COLO668 (cell line): ENCODE results near the gene BICDL1.
A peak's percentile ranks its signal among the peaks of the same experiment; 100 is the strongest.
"Not testable (repeated sequence)": the region's sequence is repeated elsewhere in the genome, so short reads cannot be mapped to it uniquely, and the experiment has no call there.

ENCODE experiments used
- DNase-seq: peaks from one replicate; lab custom pipeline; 2025; ENCODE audit not compliant: unreplicated experiment; lab: John Stamatoyannopoulos, UW

BICDL1 gene, protein sequence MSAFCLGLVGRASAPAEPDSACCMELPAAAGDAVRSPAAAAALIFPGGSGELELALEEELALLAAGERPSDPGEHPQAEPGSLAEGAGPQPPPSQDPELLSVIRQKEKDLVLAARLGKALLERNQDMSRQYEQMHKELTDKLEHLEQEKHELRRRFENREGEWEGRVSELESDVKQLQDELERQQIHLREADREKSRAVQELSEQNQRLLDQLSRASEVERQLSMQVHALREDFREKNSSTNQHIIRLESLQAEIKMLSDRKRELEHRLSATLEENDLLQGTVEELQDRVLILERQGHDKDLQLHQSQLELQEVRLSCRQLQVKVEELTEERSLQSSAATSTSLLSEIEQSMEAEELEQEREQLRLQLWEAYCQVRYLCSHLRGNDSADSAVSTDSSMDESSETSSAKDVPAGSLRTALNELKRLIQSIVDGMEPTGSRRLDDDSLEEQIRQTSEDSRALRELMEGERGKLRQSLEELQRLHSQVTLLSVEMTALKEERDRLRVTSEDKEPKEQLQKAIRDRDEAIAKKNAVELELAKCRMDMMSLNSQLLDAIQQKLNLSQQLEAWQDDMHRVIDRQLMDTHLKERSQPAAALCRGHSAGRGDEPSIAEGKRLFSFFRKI

DNA sequence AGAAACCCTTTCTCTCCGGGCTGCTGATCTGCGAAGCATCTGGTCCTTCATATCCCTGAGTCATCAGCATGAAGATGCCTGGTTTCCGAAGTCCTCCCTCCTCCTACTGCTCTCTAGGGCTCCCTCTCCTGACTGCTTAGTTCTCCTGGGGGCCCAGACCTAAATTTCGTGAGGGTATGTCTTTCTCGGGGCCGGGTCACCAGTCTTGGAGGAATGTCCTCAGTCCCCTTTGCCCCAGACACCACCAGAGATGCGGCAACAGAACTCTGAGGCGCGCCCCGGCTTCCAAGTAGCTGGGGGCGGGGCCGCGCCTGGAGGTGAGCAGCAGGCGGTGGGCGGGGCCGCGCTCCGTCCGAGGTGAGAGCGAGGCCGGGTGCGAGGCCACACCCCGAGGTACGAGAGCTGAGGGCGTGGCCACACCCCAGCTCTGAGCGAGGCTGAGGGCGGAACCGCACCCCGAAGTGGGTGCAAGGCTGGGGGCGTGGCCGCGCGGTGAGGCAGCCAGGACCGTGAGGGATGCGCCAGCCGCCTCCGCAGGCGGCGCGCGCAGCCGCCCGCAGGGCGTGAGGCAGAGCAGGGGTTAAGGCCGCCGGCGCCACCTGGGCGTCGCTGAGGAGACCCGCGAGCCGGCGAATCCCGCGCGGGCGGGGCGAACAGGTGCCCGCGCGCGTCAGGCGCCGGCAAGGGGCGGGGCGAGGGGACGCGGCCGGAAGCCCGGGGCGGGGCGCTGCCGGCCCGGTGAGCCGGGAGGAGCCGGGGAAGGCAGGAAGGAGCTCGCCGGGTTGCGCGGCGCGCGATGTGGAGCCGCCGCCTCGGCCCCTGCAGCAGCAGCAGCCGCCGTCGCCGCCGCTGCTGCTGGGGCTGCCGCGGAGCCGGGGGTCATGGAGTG, at the start of gene BICDL1:
BICDL1 (plus strand) TSS at position 765 of the 889 bp plus-strand sequence. CDS start 633 bp downstream, outside the sequence.
- peak; percentile 100 for DNase-seq

DNA sequence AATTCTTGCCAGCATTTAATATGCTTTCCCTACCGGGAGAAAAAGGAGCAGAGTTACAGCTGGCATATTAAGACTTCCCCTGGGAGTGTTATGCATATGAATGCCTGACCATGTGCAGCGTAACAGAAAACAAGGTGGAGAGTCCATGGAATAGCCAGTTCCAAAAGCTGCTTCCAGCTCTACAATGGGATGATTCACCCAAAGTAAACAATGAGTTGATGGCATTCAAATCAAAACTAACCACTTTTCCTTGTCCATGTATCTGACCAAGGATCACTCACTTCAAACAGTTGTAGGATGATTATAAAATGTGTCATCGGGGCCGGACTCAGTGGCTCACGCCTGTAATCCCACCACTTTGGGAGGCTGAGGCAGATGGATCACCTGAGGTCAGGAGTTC, 48.1 kb upstream of the BICDL1 start:
- peak; percentile 37 for DNase-seq

DNA sequence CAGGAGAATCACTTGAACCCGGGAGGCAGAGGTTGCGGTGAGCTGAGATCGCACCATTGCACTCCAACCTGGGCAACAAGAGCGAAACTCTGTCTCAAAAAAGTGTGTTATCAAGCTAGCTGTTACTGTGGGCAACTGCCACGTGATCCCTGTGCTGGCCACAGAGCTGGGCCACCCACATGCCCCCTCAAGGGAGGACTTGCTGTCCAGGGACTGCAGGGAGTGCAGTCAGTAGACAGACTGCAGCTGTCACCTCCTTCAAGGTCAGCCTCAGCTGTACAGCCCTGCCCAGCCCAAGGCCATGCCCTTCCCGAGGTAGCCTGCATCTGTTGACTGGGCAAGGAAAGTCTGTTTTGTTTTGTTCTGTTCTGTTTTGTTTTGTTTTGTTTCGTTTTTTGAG, 46.6 kb upstream of the BICDL1 start:
- DNase-seq: no peak

DNA sequence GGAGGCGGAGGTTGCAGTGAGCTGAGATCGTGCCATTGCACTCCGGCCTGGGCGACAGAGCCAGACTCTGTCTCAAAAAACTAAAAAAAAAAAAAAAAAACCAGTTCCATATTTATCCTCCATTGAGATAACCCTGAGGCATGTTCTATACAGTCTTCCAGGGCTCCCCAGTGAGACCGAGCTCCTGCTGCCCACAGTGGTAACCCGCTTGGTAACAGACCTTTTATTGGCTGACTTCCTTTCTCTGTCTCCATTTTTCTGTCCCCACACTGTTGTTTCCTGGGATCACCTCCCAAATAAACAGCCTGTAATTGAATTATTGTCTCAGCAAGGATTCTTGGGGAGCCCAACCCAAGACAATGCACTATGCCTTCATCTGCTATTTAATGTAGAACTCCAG, 42.8 kb upstream of the BICDL1 start:
- DNase-seq: no peak

DNA sequence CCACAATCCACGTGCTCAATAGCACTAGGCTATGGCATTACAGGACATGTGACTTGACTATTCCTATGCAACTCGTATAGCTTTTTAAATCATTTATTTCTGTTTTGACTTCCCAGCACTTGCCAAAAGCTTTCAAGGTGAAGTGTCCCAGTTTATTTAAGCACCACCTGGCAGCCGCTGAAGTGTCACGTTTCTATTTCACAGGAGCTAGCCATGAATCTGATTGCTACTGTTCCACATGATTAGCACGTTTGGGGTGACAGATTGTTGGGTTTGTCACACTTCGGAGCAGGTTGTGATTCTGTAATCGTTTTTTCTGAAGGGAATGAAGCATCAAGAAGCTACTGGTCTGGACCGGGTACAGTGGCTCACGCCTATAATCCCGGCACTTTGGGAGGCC, 39.9 kb upstream of the BICDL1 start:
- peak; percentile 39 for DNase-seq

DNA sequence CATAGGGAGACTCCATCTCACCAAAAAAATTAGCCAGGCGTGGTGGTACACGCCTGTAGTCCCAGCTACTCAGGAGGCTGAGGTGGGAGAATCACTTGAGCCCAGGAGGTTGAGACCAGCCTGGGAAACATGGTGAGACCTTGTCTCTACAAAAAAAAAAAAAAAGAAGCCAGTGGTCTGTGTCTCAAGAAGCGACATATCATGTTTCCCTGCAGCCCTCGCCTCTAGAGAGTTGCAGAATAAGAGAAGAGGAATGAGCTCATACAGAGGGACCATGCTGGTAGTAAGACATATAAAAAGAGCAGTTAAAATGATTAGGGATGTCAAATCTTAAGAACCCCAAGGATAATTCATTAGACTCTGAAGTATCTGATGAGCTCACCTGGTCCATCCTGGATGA, 39.4 kb upstream of the BICDL1 start:
- no peak for DNase-seq

DNA sequence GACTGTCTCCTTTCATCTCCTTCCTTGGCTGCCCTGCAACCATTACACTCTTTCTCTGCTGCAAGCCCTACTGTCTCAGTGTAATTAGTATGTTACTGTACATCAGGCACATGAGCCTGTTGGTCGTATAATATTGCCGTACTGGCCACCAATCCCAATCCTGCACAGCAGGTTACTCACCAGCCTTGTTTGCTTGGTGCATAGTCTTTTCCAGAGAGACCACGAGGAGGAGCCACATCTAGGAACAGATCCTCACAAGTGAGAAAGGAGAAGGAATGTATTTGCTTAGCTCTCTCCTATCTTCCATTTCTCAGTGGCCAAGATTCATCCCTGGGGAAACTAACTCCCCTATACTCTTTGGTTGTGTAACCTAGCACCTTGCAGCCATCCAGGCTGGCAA, 33.0 kb upstream of the BICDL1 start:
- DNase-seq: no peak

DNA sequence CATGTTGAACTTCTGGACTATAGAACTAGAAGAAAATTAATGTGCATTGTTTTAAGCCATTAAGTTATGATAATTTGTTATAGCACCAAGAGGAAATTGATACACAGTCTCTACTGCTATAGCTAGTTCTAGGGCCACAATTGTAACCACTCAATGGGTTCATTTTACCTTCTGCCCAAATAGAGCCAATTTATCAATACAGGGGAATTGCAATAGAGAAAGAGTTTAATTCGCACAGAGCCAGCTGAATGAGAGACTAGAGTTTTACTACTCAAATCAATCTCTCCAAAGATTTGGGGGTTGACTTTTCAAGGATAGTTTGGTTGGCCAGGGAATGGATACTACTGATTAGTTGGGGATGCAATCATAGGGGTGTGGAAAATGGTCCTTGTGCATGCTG, 31.9 kb upstream of the BICDL1 start:
- no peak for DNase-seq

DNA sequence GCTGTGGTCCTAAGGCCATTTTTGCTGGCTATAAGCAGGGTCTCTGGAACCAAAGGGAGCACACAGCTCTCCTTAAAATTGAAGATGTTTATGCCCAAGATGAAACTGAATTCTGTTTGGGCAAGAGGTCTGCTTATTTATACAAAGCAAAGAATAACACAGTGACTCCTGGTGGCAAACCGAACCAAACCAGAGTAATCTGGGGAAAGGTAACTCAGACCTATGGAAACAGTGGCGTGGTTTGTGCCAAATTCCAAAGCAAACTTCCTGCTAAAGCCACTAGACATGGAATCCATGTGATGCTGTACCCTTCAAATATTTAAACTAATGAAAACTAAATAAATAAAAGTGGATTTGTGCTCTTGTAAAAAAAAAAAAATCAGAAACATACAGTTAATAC, 29.6 kb upstream of the BICDL1 start:
- DNase-seq: no peak

DNA sequence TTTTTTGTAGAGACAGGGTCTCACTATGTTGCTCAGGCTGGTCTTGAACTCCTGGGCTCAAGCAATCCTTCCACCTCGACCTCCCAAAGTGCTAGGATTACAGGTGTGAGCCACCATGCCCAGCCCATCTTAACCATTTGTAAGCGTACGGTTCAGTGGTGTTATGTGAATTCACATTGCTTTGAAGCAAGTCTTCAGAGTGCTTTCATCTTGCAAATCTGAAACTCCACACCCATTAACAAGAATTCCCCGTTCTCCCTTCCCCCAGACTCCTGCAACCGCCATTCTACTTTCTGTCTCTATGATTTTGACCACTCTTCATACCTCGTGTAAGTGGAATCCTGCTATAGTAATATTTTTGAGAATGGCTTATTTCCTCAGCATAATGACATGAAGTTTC, 24.9 kb upstream of the BICDL1 start:
- DNase-seq: no peak

DNA sequence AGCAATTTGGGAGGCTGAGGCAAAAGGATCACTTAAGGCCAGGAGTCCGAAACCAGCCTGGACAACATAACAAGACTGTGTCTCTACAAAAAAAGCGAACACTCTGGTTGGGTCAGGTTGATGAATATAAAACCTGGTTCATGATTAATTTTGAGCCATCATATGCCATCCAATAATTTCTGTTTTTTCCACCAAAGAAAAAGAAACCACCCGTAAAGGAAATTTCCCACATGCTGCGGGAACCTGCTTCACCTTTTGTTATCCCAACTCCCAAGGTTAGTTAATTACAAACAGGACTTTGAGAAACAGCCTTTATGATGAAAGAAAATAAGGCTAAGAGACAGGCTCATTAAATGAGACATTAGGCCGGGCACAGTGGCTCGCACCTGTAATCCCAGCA, 24.1 kb upstream of the BICDL1 start:
- DNase-seq: no peak

DNA sequence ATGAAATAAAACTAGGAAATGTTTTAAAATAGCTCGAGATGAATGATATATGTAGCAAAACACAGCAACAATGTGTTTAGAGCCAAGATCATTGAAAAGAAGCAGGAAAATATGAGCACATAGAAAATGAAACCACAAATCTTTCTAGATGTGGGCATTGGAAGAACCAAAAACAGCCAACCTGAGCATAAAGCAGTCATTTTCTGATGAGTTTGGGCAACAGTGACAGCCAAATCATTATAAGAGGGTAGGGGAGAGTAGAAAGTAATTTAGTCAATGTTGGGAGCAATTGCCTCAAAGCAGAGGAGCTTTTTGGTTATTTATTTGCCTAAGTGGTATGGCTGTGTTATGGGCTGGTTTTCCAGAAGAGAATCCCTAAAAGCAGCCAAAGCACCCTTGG, 8.8 kb upstream of the BICDL1 start:
- DNase-seq: no peak

DNA sequence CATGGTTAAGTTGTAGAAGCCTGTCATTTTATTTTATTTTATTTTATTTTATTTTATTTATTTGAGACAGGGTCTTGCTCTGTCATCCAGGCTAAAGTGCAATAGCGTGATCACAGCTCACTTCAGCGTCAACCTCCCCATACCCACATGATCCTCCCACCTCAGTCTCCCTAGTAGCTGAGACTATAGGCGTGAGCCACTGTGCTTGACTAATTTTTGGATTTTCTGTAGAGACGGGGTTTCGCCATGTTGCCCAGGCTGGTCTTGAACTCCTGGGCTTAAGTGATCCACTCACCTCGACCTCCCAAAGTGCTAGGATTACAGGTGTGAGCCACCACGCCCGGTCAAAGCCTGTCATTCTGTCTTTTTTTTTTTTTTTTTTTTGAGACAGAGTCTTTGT, 8.3 kb upstream of the BICDL1 start:
- not testable (repeated sequence) for DNase-seq

DNA sequence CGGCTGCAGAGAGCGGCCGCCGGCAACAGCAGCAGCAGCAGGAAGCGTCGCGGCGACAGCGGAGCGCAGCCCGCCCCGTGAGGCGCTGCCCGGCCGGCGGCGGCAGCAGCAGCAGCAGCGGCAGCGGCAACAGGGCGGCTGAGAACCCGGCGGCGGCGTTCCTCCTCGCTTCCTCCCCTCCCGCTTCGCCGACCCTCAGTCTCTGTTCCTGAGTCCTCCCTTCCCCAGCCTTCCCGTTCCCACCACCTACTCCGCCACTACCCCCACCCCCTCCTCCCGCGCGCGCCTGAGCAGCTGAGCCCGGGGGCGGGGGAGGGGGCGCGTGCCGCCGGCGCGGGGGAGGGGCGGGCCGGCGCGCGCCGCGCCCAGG, 310 bp downstream of the BICDL1 start:
- peak; percentile 80 for DNase-seq

DNA sequence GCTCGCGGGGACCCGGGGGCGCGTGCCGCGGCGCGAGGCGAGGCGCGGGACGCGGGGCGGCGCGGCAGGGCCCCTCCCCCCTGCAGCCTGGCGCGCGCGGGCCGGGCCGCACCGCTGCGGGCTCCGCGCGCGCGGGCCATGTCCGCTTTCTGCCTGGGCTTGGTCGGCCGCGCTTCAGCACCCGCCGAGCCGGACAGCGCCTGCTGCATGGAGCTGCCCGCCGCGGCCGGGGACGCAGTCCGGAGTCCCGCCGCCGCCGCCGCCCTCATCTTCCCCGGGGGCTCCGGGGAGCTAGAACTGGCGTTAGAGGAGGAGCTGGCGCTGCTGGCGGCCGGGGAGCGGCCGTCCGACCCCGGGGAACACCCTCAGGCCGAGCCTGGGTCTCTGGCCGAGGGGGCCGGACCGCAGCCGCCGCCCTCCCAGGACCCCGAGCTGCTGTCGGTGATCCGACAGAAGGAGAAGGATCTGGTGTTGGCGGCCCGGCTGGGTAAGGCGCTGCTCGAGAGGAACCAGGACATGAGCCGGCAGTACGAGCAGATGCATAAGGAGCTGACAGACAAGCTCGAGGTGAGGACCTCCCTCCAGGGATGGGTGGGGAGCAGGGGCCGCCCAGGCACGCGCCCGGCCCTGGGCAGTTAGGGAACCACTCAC, 820 bp downstream of the BICDL1 start:
- DNase-seq: peak; percentile 45

DNA sequence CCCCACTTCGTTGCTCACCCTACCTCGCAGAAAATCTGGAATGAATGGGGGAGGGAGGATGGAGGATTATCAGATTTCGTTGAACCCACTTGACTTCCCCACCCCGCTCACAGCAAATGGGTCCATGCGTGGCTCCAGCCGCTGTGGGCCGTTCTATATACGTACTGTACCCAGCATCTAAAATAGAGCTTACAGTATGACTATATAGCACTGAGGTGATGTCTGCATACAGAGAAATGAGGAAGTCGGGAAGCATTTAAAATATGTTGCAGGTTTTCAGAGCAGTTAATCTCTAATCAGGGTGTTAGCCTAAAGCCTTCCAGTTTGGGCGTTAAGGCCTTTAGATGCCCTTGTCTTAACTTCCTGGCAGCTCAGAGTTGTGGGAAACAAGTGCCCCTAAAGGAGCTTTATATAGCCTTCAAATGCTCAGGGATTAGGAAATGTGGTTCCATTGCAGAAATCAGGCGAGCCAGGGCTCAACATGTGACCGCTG, 1.4 kb downstream of the BICDL1 start:
- DNase-seq: peak; percentile 41

DNA sequence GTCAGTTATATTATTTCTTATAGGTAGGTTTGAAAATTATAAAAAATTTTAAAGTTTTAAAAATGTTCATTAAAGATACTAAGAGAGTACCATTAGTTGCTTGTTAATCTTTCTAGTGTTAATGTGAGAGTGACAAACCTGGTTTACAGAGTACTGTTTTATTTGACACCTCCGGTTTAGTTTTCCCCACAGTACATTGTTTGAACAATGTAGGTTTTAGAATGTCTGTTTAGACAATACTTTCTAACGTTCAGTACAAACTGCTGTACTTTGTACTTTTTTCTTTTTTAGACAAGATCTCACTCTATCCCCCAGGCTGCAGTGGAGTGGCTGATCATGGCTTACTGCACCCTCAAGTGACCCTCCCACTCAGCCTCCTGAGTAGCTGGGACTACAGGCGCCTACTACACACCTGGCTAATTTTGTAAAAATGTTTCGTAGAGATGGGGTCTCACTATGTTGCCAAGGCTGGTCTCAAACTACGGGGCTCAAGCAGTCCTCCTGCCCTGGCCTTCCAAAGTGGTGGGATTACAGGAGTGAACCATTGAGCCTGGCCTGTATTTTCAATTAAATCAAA, 3.2 kb downstream of the BICDL1 start:
- DNase-seq: no peak

DNA sequence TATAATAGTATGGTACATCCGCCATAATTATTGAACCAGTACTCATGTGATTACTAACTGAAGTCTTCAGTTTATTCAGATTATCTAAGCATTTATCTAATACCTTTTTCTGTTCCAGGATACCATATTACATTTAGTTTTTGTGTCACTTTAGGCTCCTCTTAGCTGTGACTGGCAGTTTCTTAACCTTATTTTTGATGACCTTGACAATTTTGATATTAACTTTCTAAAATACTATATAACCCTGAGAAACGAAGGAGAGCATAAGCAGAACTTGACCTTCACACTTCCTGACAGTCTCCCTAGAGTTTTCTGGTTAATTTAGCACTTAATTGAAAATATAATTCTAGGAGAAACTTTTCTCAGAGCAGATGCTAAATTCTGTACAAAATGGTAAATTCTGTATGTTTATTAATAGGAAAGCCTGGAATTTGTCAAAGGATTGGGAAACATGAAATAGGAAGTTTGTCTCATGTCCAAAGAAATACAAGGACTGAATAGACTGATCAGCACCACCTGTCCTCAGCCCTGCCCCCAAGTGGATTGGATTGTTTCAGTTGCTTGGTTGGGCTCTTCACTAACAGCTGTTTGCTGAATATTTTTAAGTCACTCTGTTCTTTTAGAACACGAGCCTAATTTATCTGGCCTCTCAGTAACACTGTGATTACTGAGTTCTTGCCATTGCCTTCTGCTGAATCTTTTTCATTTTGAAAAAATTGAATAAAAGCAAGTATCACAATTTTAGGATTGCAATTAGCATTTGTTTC, 6.0 kb downstream of the BICDL1 start:
- DNase-seq: no peak

DNA sequence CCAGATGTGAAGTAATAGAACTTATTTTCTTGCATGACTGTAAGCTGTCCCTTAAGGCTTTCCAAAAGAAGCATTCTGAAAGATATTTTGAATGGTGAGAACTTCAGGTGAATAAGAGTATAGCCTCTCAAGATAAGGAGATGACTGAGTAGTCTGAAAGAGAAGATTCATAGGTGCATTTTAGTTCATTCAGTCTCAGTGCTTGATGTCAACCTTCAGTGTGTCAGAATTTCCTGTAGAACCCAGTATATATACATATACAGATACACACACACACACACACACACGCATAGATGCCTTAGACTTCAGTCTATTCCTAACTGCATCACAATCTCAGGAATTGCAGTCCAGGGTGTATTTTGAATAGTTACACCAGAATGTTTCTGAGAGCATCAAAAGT, 7.4 kb downstream of the BICDL1 start:
- no peak for DNase-seq
